Tibial nerve (tissue), 4 donors: Measurements from ENCODE around the gene CDYL.

ENCODE experiments used
- EP300 ChIP-seq, 2 donors: sonication (generic); formaldehyde crosslinking; IDR thresholded peaks; one replicate each; pipeline ENCODE4 v1.6.1; 2017; ENCODE audit warnings: antibody characterized with exemption in 2 of 2, mild to moderate bottlenecking in 1 of 2
- POLR2A ChIP-seq, 2 donors: fragments of 450-650 bp; IDR thresholded peaks; one replicate each; pipeline ENCODE4 v1.6.1; 2017; ENCODE audit warnings: antibody characterized with exemption in 2 of 2, mild to moderate bottlenecking in 2 of 2, moderate library complexity in 2 of 2
- TF ChIP-seq, protein P1 (sequence below), 5 experiments: fragments of 200-600 bp in 3 of 5; fragments of 450-650 bp in 2 of 5; sonication (generic) in 3 of 5; IDR thresholded peaks; one replicate each; pipeline ENCODE4 v1.5.1; 2016 to 2019; ENCODE audit warnings: antibody characterized with exemption in 5 of 5, mild to moderate bottlenecking in 3 of 5, moderate library complexity in 2 of 5

DNA sequence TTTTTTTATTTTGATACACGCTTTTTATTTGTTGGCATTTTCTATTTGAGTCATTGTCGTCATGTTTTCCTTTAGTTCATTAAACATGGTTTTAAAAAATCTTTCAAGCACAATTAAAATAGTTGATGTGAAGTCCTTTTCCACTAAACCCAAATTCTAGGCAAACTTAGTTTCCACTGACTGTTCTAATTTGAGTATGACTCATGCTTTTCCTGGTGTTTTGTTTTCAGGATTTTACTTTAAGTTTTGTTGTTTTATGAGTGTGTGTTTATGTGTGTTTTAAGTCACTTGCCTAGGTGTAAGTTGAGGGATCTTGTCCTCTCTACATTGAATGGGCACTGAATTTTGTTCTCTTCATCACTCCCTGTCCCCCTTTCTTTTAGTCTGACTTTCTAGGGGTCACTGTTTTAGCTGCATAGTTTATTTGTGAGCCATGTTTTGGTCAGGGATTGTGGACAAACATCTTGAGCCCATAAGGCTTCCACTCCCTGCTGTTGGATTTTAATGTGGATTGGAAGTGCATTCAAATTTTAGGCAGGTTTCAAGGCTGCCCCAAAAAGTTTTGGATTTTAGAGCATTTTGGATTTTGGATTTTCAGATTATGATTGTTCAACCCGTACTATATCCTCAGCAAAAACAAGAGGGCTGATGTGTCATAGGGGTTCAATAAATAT, 94.8 kb downstream of the CDYL start:
- TF ChIP-seq, protein P1, sequence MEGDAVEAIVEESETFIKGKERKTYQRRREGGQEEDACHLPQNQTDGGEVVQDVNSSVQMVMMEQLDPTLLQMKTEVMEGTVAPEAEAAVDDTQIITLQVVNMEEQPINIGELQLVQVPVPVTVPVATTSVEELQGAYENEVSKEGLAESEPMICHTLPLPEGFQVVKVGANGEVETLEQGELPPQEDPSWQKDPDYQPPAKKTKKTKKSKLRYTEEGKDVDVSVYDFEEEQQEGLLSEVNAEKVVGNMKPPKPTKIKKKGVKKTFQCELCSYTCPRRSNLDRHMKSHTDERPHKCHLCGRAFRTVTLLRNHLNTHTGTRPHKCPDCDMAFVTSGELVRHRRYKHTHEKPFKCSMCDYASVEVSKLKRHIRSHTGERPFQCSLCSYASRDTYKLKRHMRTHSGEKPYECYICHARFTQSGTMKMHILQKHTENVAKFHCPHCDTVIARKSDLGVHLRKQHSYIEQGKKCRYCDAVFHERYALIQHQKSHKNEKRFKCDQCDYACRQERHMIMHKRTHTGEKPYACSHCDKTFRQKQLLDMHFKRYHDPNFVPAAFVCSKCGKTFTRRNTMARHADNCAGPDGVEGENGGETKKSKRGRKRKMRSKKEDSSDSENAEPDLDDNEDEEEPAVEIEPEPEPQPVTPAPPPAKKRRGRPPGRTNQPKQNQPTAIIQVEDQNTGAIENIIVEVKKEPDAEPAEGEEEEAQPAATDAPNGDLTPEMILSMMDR (IDR thresholded peaks at IDR 0.05): no peak
- TF ChIP-seq POLR2A (IDR thresholded peaks at IDR 0.05): no peak
- TF ChIP-seq EP300 (IDR thresholded peaks at IDR 0.05): no peak
